A673 (cell line): ENCODE measurements around the gene PROSER3. TPM values are rescaled to one million over a fixed set of nuclear protein-coding genes. Genes with fewer than 3 reads are reported as not detected.
"Not testable (repeated sequence)": the region's sequence is repeated elsewhere in the genome, so short reads cannot be mapped to it uniquely, and the experiment has no call there.

Experiments
- BruUV-seq: library from RNA; stranded (reverse); fragments of 400-500 nt; replicated peaks from 2 replicates; lab custom pipeline; 2021; lab: Mats Ljungman, UMichigan
- CTCF ChIA-PET: fragments of 300-600 bp; sonication (Branson Sonifier 250); formaldehyde crosslinking; loops from one replicate; lab custom pipeline; 2022; ENCODE audit warnings: antibody characterized with exemption; lab: Charles Lee
- POLR2A ChIA-PET: fragments of 300-600 bp; sonication (Branson Sonifier 250); formaldehyde crosslinking; loops from one replicate; lab custom pipeline; 2022; ENCODE audit warnings: antibody characterized with exemption; ENCODE audit not compliant: low non-redundant PET; lab: Charles Lee
- DNase-seq: peaks from one replicate; pipeline ENCODE4 v3.0.0-alpha.2; 2015; ENCODE audit warnings: low spot score
- H3K27ac ChIP-seq: fragments of 200-600 bp; sonication (generic); 2 replicates; pipeline ENCODE4 v1.5.1; 2016; ENCODE audit warnings: mixed run types, low read depth, mild to moderate bottlenecking, mixed read lengths, antibody characterized with exemption, low read length; ENCODE audit not compliant: poor library complexity, severe bottlenecking
- H3K27me3 ChIP-seq: fragments of 200-600 bp; sonication (generic); replicated peaks from 2 replicates; pipeline ENCODE4 v1.6.1; 2017; ENCODE audit warnings: mixed run types, low read depth, mild to moderate bottlenecking, mixed read lengths, antibody characterized with exemption, low read length; ENCODE audit not compliant: insufficient read depth, poor library complexity
- H3K36me3 ChIP-seq: fragments of 200-600 bp; sonication (generic); 2 replicates; pipeline ENCODE4 v1.6.1; 2016; ENCODE audit warnings: mixed run types, mild to moderate bottlenecking, mixed read lengths, antibody characterized with exemption, low read length; ENCODE audit not compliant: insufficient read depth, poor library complexity, severe bottlenecking
- H3K4me1 ChIP-seq: fragments of 200-600 bp; sonication (generic); 2 replicates; pipeline ENCODE4 v1.6.1; 2017; ENCODE audit warnings: mixed run types, mild to moderate bottlenecking, mixed read lengths, antibody characterized with exemption, low read length; ENCODE audit not compliant: insufficient read depth, poor library complexity, severe bottlenecking
- H3K4me3 ChIP-seq: fragments of 200-600 bp; sonication (generic); 2 replicates; pipeline ENCODE4 v1.5.1; 2016; ENCODE audit warnings: low read depth, mixed run types, mild to moderate bottlenecking, mixed read lengths, low read length; ENCODE audit not compliant: poor library complexity, severe bottlenecking
- H3K9me3 ChIP-seq: fragments of 200-600 bp; sonication (generic); 2 replicates; pipeline ENCODE4 v1.6.1; 2016; ENCODE audit warnings: mixed run types, low read depth, mild to moderate bottlenecking, mixed read lengths, antibody characterized with exemption, low read length; ENCODE audit not compliant: poor library complexity, severe bottlenecking
- EZH2 ChIP-seq: fragments of 200-600 bp; sonication (generic); IDR thresholded peaks from 2 replicates; pipeline ENCODE4 v1.6.1; 2017; ENCODE audit warnings: borderline replicate concordance, low read depth, mild to moderate bottlenecking, mixed read lengths, antibody characterized with exemption, low read length; ENCODE audit not compliant: poor library complexity, severe bottlenecking
- intact Hi-C: fragments of 100-400 bp; cut with micrococcal nuclease; formaldehyde crosslinking; loops from one replicate; pipeline ENCODE4 v1.10.0; 2022; ENCODE audit not compliant: unreplicated experiment
- total RNA-seq: library from RNA; stranded (reverse); gene quantifications from 2 replicates; pipeline ENCODE4 v1.2.3, GENCODE V29; 2021
- TF ChIP-seq, protein P1 (sequence below): fragments of 300-800, 200-600 bp; sonication (generic); conservative IDR thresholded peaks from 2 replicates; pipeline ENCODE4 v1.5.1; 2017; ENCODE audit warnings: low read depth, mild to moderate bottlenecking, antibody characterized with exemption, low read length, moderate library complexity, mixed read lengths

Gene PROSER3
- total RNA-seq, 1 experiment from 2014 or later = 38.4 TPM

DNA sequence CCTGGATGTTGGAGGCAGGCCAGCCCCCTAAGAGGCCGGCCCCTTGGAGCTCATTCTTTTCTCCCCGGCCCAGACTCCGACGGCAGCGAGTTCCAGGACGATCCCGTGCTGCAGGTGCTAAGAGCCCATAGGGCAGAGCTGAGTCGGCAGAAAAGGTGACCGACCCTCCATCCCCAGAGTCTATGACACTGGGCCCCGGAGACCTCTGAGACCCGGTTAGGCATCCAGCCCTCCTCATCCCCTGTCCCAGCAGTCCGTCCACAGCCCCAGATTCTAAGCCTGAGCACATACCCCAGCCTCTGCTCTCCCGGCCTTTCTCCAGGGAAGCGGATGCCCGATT, 10.1 kb downstream of the PROSER3 start:
- Histone ChIP-seq H3K36me3 (peaks cover 14% of the 10 kb centered on the region), H3K4me3 (no peak overlapping the region), H3K9me3 (no peaks in the 10 kb centered on the region), H3K27ac (no peak overlapping the region), H3K4me1 (no peaks in the 10 kb centered on the region), H3K27me3 (no peaks in the 10 kb centered on the region)
- BruUV-seq = no TSS peak
- TF ChIP-seq EZH2 = no peak
- TF ChIP-seq, protein P1, sequence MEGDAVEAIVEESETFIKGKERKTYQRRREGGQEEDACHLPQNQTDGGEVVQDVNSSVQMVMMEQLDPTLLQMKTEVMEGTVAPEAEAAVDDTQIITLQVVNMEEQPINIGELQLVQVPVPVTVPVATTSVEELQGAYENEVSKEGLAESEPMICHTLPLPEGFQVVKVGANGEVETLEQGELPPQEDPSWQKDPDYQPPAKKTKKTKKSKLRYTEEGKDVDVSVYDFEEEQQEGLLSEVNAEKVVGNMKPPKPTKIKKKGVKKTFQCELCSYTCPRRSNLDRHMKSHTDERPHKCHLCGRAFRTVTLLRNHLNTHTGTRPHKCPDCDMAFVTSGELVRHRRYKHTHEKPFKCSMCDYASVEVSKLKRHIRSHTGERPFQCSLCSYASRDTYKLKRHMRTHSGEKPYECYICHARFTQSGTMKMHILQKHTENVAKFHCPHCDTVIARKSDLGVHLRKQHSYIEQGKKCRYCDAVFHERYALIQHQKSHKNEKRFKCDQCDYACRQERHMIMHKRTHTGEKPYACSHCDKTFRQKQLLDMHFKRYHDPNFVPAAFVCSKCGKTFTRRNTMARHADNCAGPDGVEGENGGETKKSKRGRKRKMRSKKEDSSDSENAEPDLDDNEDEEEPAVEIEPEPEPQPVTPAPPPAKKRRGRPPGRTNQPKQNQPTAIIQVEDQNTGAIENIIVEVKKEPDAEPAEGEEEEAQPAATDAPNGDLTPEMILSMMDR = no peak
- ChIA-PET CTCF (no interaction called here), POLR2A (no interaction called here)
- no peak for DNase-seq
- intact Hi-C loops = no loop called here

DNA sequence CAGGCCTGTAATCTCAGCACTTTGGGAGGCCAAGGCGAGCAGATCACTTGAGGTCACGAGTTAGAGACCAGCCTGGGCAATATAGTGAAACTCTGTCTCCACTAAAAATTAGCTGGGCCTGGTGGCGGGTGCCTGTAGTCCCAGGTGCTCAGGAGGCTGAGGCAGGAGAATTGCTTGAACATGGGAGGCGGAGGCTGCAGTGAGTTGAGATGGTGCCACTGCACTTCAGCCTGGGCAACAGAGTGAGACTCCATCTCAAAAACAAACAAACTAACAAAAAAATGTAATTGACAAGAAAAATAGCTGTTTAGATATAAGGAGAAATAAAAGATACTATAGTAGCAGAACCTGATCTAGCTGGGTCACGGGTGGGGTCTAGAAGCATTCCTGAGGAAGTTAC, 14.4 kb downstream of the PROSER3 start:
- POLR2A ChIA-PET, CTCF ChIA-PET, H3K36me3 ChIP-seq, H3K9me3 ChIP-seq, DNase-seq, BruUV-seq, H3K27ac ChIP-seq, H3K27me3 ChIP-seq, intact Hi-C loops, H3K4me3 ChIP-seq: not testable (repeated sequence)
- H3K4me1 ChIP-seq = peaks cover 13% of the 10 kb centered on the region

DNA sequence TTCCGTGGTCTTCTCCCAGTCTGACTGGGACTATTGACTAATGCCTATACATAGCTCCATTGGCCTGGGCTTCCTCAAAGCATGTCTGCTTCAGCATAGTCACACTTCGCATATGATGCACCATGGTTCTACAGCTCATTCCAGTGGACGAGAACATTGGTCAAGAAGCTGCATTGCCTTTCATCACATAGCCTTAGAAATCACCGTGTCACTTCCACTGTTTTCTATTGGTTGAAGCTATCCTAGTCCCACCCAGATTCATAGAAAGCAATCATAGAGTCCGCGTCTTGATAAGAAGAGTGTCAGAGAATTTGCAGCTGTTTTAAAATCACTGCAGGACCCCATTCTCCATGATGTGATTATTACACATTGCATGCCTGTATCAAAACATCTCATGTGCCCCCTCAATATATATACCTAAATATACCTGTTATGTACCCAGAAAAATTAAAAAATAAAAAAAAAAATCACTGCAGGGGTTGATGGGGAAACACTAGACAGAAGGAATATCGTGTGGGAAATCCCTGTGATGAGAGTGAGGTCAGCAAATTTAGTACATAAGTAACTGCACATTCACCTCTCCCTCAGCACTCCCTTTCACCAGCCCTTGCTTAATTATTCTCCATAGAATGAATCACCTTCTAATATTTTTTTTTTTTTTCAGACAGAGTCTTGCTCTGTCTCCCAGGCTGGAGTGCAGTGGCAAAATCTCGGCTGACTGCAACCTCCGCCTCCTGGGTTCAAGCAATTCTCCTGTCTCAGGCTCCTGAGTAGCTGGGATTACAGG, 15.2 kb downstream of the PROSER3 start:
- Histone ChIP-seq H3K4me1 (peaks cover 13% of the 10 kb centered on the region), H3K36me3 (peaks cover 6% of the 10 kb centered on the region), H3K4me3 (no peak overlapping the region), H3K9me3 (no peaks in the 10 kb centered on the region), H3K27ac (no peak overlapping the region), H3K27me3 (no peaks in the 10 kb centered on the region)
- POLR2A ChIA-PET = interaction anchor here (0.6 kb wide), 2 partner anchors 47 to 223 kb away, joined by 4 to 5 read pairs; no protein-coding TSS in a partner anchor
- intact Hi-C loops = no loop called here
- TF ChIP-seq, protein P1 = no peak
- TF ChIP-seq EZH2 = no peak
- CTCF ChIA-PET = interaction anchor here (0.7 kb wide), 1 partner anchor 13 kb away, joined by 3 read pairs; no protein-coding TSS in a partner anchor
- no peak for DNase-seq
- no TSS peak for BruUV-seq
